MM.1S (cell line): ENCODE data around the gene CELF2.

Experiments
- DNase-seq: peaks from one replicate; pipeline ENCODE4 v3.0.0-alpha.2; 2015
- H2AFZ ChIP-seq: fragments of 300-600 bp; sonication (generic); 2 replicates; pipeline ENCODE4 v1.6.0; 2016; ENCODE audit warnings: antibody characterized with exemption, low read length
- H3F3A ChIP-seq: fragments of 300-600 bp; sonication (generic); 2 replicates; pipeline ENCODE4 v1.6.1; 2016; ENCODE audit warnings: mild to moderate bottlenecking, antibody characterized with exemption, low read length, moderate library complexity, mixed read lengths; ENCODE audit not compliant: insufficient read depth
- H3K27ac ChIP-seq: fragments of 300-600 bp; sonication (generic); 2 replicates; pipeline ENCODE4 v1.5.1; 2016; ENCODE audit warnings: mild to moderate bottlenecking, low read length
- H3K27me3 ChIP-seq: fragments of 300-600 bp; sonication (generic); replicated peaks from 2 replicates; pipeline ENCODE4 v1.6.0; 2016; ENCODE audit warnings: low read length; ENCODE audit not compliant: insufficient read depth
- H3K36me3 ChIP-seq: fragments of 300-600 bp; sonication (generic); replicated peaks from 2 replicates; pipeline ENCODE4 v1.6.1; 2016; ENCODE audit warnings: mild to moderate bottlenecking, low read length, mixed read lengths; ENCODE audit not compliant: insufficient read depth
- H3K4me1 ChIP-seq: fragments of 300-600 bp; sonication (generic); 2 replicates; pipeline ENCODE4 v1.6.1; 2016; ENCODE audit warnings: low read length, mixed read lengths
- H3K4me2 ChIP-seq: fragments of 300-600 bp; sonication (generic); 2 replicates; pipeline ENCODE4 v1.6.0; 2016; ENCODE audit warnings: low read depth, low read length
- H3K4me3 ChIP-seq: fragments of 300-600 bp; sonication (generic); 2 replicates; pipeline ENCODE4 v1.5.1; 2016; ENCODE audit warnings: low read length, mixed read lengths
- H3K79me2 ChIP-seq: fragments of 300-600 bp; sonication (generic); 2 replicates; pipeline ENCODE4 v1.6.1; 2016; ENCODE audit warnings: mixed run types, low read length, mixed read lengths
- H3K9ac ChIP-seq: fragments of 300-600 bp; sonication (generic); 2 replicates; pipeline ENCODE4 v1.6.1; 2016; ENCODE audit warnings: low read length, mixed read lengths
- H3K9me2 ChIP-seq: fragments of 300-600 bp; sonication (generic); replicated peaks from 2 replicates; pipeline ENCODE4 v1.6.1; 2016; ENCODE audit warnings: mild to moderate bottlenecking, low read length, mixed read lengths; ENCODE audit not compliant: insufficient read depth
- H3K9me3 ChIP-seq: fragments of 300-600 bp; sonication (generic); replicated peaks from 2 replicates; pipeline ENCODE4 v1.6.1; 2016; ENCODE audit warnings: mild to moderate bottlenecking, low read length, mixed read lengths; ENCODE audit not compliant: insufficient read depth
- H4K20me1 ChIP-seq: fragments of 300-600 bp; sonication (generic); 2 replicates; pipeline ENCODE4 v1.6.1; 2016; ENCODE audit warnings: mild to moderate bottlenecking, low read length, moderate library complexity, mixed read lengths; ENCODE audit not compliant: insufficient read depth
- CTCF ChIP-seq: fragments of 300-600 bp; sonication (generic); IDR thresholded peaks from 2 replicates; pipeline ENCODE4 v1.5.1; 2016; ENCODE audit warnings: antibody characterized with exemption, low read length, mixed read lengths
- EZH2 ChIP-seq: fragments of 300-600 bp; sonication (generic); optimal IDR thresholded peaks from 2 replicates; pipeline ENCODE3; 2017; ENCODE audit warnings: low read depth, mild to moderate bottlenecking, antibody characterized with exemption, low read length, mixed read lengths
- EZH2phosphoT487 ChIP-seq: fragments of 300-600 bp; sonication (generic); IDR thresholded peaks from 2 replicates; pipeline ENCODE4 v1.6.1; 2018; ENCODE audit warnings: antibody characterized with exemption, low read length

CELF2 gene

GRCh38 chr10:11311027-11311426, 293.4 kb downstream of the CELF2 start:
- DNase-seq = no peak
- H3K36me3 ChIP-seq = peaks cover 38% of the 10 kb centered on the region
- no peak overlapping the region for H3K27ac ChIP-seq
- H3K4me1 ChIP-seq = peaks cover 16% of the 10 kb centered on the region
- no peaks in the 10 kb centered on the region for H3K9me2 ChIP-seq
- H3K4me2 ChIP-seq = no peak overlapping the region
- no peak overlapping the region for H2AFZ ChIP-seq
- H3K79me2 ChIP-seq = peaks cover 99% of the 10 kb centered on the region
- no peak overlapping the region for H3K4me3 ChIP-seq
- peaks cover 15% of the 10 kb centered on the region; the same call in 1 of the 2 replicates for H4K20me1 ChIP-seq
- H3K9me3 ChIP-seq = no peaks in the 10 kb centered on the region
- H3K27me3 ChIP-seq = no peaks in the 10 kb centered on the region
- peaks cover 30% of the 10 kb centered on the region for H3F3A ChIP-seq
- TF ChIP-seq EZH2 = no peak
- no peak for TF ChIP-seq EZH2phosphoT487
- TF ChIP-seq CTCF = no peak
- no peak overlapping the region for H3K9ac ChIP-seq

GRCh38 chr10:11313463-11313862, 295.8 kb downstream of the CELF2 start:
- Histone ChIP-seq H3F3A (peaks cover 19% of the 10 kb centered on the region), H3K4me3 (no peak overlapping the region), H3K27me3 (no peaks in the 10 kb centered on the region), H2AFZ (no peak overlapping the region), H4K20me1 (0 out of 2 replicates have a peak, but pooled peaks cover 12% of the 10 kb centered on the region), H3K79me2 (peaks cover 97% of the 10 kb centered on the region), H3K9me3 (no peaks in the 10 kb centered on the region), H3K4me2 (no peak overlapping the region), H3K36me3 (peaks cover 47% of the 10 kb centered on the region), H3K9me2 (no peaks in the 10 kb centered on the region), H3K4me1 (no peaks in the 10 kb centered on the region), H3K27ac (no peak overlapping the region), H3K9ac (no peak overlapping the region)
- DNase-seq = no peak
- no peak for TF ChIP-seq EZH2
- no peak for TF ChIP-seq CTCF
- no peak for TF ChIP-seq EZH2phosphoT487

GRCh38 chr10:11317936-11318670, 300.4 kb downstream of the CELF2 start:
- H3K36me3 ChIP-seq = peaks cover 43% of the 10 kb centered on the region
- no peak overlapping the region for H3K9ac ChIP-seq
- DNase-seq = no peak
- no peaks in the 10 kb centered on the region for H3K27me3 ChIP-seq
- no peak overlapping the region for H2AFZ ChIP-seq
- H3K27ac ChIP-seq = no peak overlapping the region
- H4K20me1 ChIP-seq = no peaks in the 10 kb centered on the region
- H3K4me2 ChIP-seq = no peak overlapping the region
- peaks cover 75% of the 10 kb centered on the region for H3K79me2 ChIP-seq
- TF ChIP-seq CTCF (no peak), EZH2phosphoT487 (no peak), EZH2 (no peak)
- H3K9me2 ChIP-seq = no peaks in the 10 kb centered on the region
- H3K4me1 ChIP-seq = no peaks in the 10 kb centered on the region
- H3F3A ChIP-seq = peaks cover 36% of the 10 kb centered on the region
- H3K9me3 ChIP-seq = no peaks in the 10 kb centered on the region
- no peak overlapping the region for H3K4me3 ChIP-seq
